Measurements from ENCODE around the gene WDFY3. TPM values are rescaled to one million over a fixed set of nuclear protein-coding genes. Genes with fewer than 3 reads are reported as not detected.

WDFY3 gene
- not detected in 2 replicates for total RNA-seq (2014; rRNA removed; shearing (Covaris generic); ENCODE audit: low replicate concordance)

GRCh38 chr4:84966382-84967242 lies at the start of gene WDFY3:
Gene WDFY3, minus strand, starts transcription at chr4:84966690. Its CDS starts 106,099 bp downstream, at chr4:84860591.
- DNase-seq: no peak
- Histone ChIP-seq H3K27me3 (ENCODE audit: low read length) (no peaks in the 10 kb centered on the region), H3K27ac (ENCODE audit: low read length) (no peak within 1 kb of the TSS), H2AFZ (ENCODE audit: low read length) (no peak within 1 kb of the TSS), H3K36me3 (ENCODE audit: insufficient read depth, low read length) (no peaks in the 10 kb centered on the region), H3K9ac (ENCODE audit: low read length) (no peak within 1 kb of the TSS), H4K20me1 (ENCODE audit: insufficient read depth, low read depth, low read length) (no peaks in the 10 kb centered on the region), H3K4me2 (ENCODE audit: low read depth, low read length, poor library complexity, severe bottlenecking) (no peak within 1 kb of the TSS), H3K4me3 (ENCODE audit: low read length) (no peak within 1 kb of the TSS), H3K79me2 (ENCODE audit: low read length) (no peaks in the 10 kb centered on the region), H3K9me2 (replicated peaks; ENCODE audit: insufficient read depth, low read length) (no peaks in the 10 kb centered on the region), H3K4me1 (ENCODE audit: low read length) (no peaks in the 10 kb centered on the region), H3K9me3 (ENCODE audit: low read length) (no peaks in the 10 kb centered on the region)

GRCh38 chr4:85005865-85006377 lies 39.4 kb upstream of the WDFY3 start:
- no peaks in the 10 kb centered on the region for H3K9me2 ChIP-seq (replicated peaks; ENCODE audit: insufficient read depth, low read length)
- H2AFZ ChIP-seq (ENCODE audit: low read length): no peak overlapping the region
- H4K20me1 ChIP-seq (ENCODE audit: insufficient read depth, low read depth, low read length): no peaks in the 10 kb centered on the region
- H3K9me3 ChIP-seq (ENCODE audit: low read length): no peaks in the 10 kb centered on the region
- H3K27me3 ChIP-seq (ENCODE audit: low read length): no peaks in the 10 kb centered on the region
- H3K27ac ChIP-seq (ENCODE audit: low read length): no peak overlapping the region
- no peak for DNase-seq
- no peaks in the 10 kb centered on the region for H3K79me2 ChIP-seq (ENCODE audit: low read length)
- H3K36me3 ChIP-seq (ENCODE audit: insufficient read depth, low read length): no peaks in the 10 kb centered on the region
- no peak overlapping the region for H3K4me3 ChIP-seq (ENCODE audit: low read length)
- H3K4me2 ChIP-seq (ENCODE audit: low read depth, low read length, poor library complexity, severe bottlenecking): no peak overlapping the region
- H3K4me1 ChIP-seq (ENCODE audit: low read length): no peaks in the 10 kb centered on the region
- H3K9ac ChIP-seq (ENCODE audit: low read length): no peak overlapping the region

GRCh38 chr4:85000343-85000742 lies 33.9 kb upstream of the WDFY3 start:
- Histone ChIP-seq H3K9me2 (replicated peaks; ENCODE audit: insufficient read depth, low read length) (no peaks in the 10 kb centered on the region), H4K20me1 (ENCODE audit: insufficient read depth, low read depth, low read length) (no peaks in the 10 kb centered on the region), H3K36me3 (ENCODE audit: insufficient read depth, low read length) (no peaks in the 10 kb centered on the region), H3K27me3 (ENCODE audit: low read length) (no peaks in the 10 kb centered on the region), H3K4me1 (ENCODE audit: low read length) (no peaks in the 10 kb centered on the region), H3K4me3 (ENCODE audit: low read length) (no peak overlapping the region), H3K79me2 (ENCODE audit: low read length) (no peaks in the 10 kb centered on the region), H3K9ac (ENCODE audit: low read length) (no peak overlapping the region), H3K4me2 (ENCODE audit: low read depth, low read length, poor library complexity, severe bottlenecking) (no peak overlapping the region), H3K27ac (ENCODE audit: low read length) (no peak overlapping the region), H3K9me3 (ENCODE audit: low read length) (no peaks in the 10 kb centered on the region), H2AFZ (ENCODE audit: low read length) (no peak overlapping the region)
- DNase-seq: no peak

GRCh38 chr4:84995386-84995785 lies 28.9 kb upstream of the WDFY3 start:
- Histone ChIP-seq H3K36me3 (ENCODE audit: insufficient read depth, low read length) (no peaks in the 10 kb centered on the region), H3K4me1 (ENCODE audit: low read length) (no peaks in the 10 kb centered on the region), H4K20me1 (ENCODE audit: insufficient read depth, low read depth, low read length) (no peaks in the 10 kb centered on the region), H2AFZ (ENCODE audit: low read length) (no peak overlapping the region), H3K27ac (ENCODE audit: low read length) (no peak overlapping the region), H3K4me2 (ENCODE audit: low read depth, low read length, poor library complexity, severe bottlenecking) (no peak overlapping the region), H3K79me2 (ENCODE audit: low read length) (no peaks in the 10 kb centered on the region), H3K27me3 (ENCODE audit: low read length) (no peaks in the 10 kb centered on the region), H3K9me3 (ENCODE audit: low read length) (no peaks in the 10 kb centered on the region), H3K9ac (ENCODE audit: low read length) (no peak overlapping the region), H3K9me2 (replicated peaks; ENCODE audit: insufficient read depth, low read length) (no peaks in the 10 kb centered on the region), H3K4me3 (ENCODE audit: low read length) (no peak overlapping the region)
- no peak for DNase-seq

GRCh38 chr4:84994280-84994679 lies 27.8 kb upstream of the WDFY3 start:
- Histone ChIP-seq H3K36me3 (ENCODE audit: insufficient read depth, low read length) (no peaks in the 10 kb centered on the region), H3K27me3 (ENCODE audit: low read length) (no peaks in the 10 kb centered on the region), H4K20me1 (ENCODE audit: insufficient read depth, low read depth, low read length) (no peaks in the 10 kb centered on the region), H3K27ac (ENCODE audit: low read length) (no peak overlapping the region), H3K9ac (ENCODE audit: low read length) (no peak overlapping the region), H3K4me1 (ENCODE audit: low read length) (no peaks in the 10 kb centered on the region), H3K9me2 (replicated peaks; ENCODE audit: insufficient read depth, low read length) (no peaks in the 10 kb centered on the region), H3K4me2 (ENCODE audit: low read depth, low read length, poor library complexity, severe bottlenecking) (no peak overlapping the region), H2AFZ (ENCODE audit: low read length) (no peak overlapping the region), H3K9me3 (ENCODE audit: low read length) (no peaks in the 10 kb centered on the region), H3K79me2 (ENCODE audit: low read length) (no peaks in the 10 kb centered on the region), H3K4me3 (ENCODE audit: low read length) (no peak overlapping the region)
- no peak for DNase-seq

GRCh38 chr4:84985952-84986351 lies 19.5 kb upstream of the WDFY3 start:
- Histone ChIP-seq H3K4me1 (ENCODE audit: low read length) (no peaks in the 10 kb centered on the region), H3K4me2 (ENCODE audit: low read depth, low read length, poor library complexity, severe bottlenecking) (no peak overlapping the region), H4K20me1 (ENCODE audit: insufficient read depth, low read depth, low read length) (no peaks in the 10 kb centered on the region), H3K9me2 (replicated peaks; ENCODE audit: insufficient read depth, low read length) (no peaks in the 10 kb centered on the region), H3K9ac (ENCODE audit: low read length) (no peak overlapping the region), H3K27me3 (ENCODE audit: low read length) (no peaks in the 10 kb centered on the region), H3K27ac (ENCODE audit: low read length) (no peak overlapping the region), H3K79me2 (ENCODE audit: low read length) (no peaks in the 10 kb centered on the region), H2AFZ (ENCODE audit: low read length) (no peak overlapping the region), H3K36me3 (ENCODE audit: insufficient read depth, low read length) (no peaks in the 10 kb centered on the region), H3K4me3 (ENCODE audit: low read length) (no peak overlapping the region), H3K9me3 (ENCODE audit: low read length) (no peaks in the 10 kb centered on the region)
- no peak for DNase-seq

- H4K20me1 ChIP-seq (ENCODE audit: insufficient read depth, low read depth, low read length): no peaks in the 10 kb centered on the region
- no peak overlapping the region for H2AFZ ChIP-seq (ENCODE audit: low read length)
- H3K27ac ChIP-seq (ENCODE audit: low read length): no peak overlapping the region
- H3K9me3 ChIP-seq (ENCODE audit: low read length): no peaks in the 10 kb centered on the region
- no peak overlapping the region for H3K4me3 ChIP-seq (ENCODE audit: low read length)
- H3K79me2 ChIP-seq (ENCODE audit: low read length): no peaks in the 10 kb centered on the region
- H3K9me2 ChIP-seq (replicated peaks; ENCODE audit: insufficient read depth, low read length): no peaks in the 10 kb centered on the region
- DNase-seq: no peak
- H3K36me3 ChIP-seq (ENCODE audit: insufficient read depth, low read length): no peaks in the 10 kb centered on the region
- no peaks in the 10 kb centered on the region for H3K27me3 ChIP-seq (ENCODE audit: low read length)
- H3K4me2 ChIP-seq (ENCODE audit: low read depth, low read length, poor library complexity, severe bottlenecking): no peak overlapping the region
- no peak overlapping the region for H3K9ac ChIP-seq (ENCODE audit: low read length)
- no peaks in the 10 kb centered on the region for H3K4me1 ChIP-seq (ENCODE audit: low read length)
Measured at GRCh38 chr4:84977396-84977795, 10.9 kb upstream of the WDFY3 start.

GRCh38 chr4:84973856-84974255 lies 7.4 kb upstream of the WDFY3 start:
- Histone ChIP-seq H4K20me1 (ENCODE audit: insufficient read depth, low read depth, low read length) (no peaks in the 10 kb centered on the region), H3K36me3 (ENCODE audit: insufficient read depth, low read length) (no peaks in the 10 kb centered on the region), H3K4me1 (ENCODE audit: low read length) (no peaks in the 10 kb centered on the region), H3K9me3 (ENCODE audit: low read length) (no peaks in the 10 kb centered on the region), H3K27me3 (ENCODE audit: low read length) (no peaks in the 10 kb centered on the region), H3K27ac (ENCODE audit: low read length) (no peak overlapping the region), H3K4me3 (ENCODE audit: low read length) (no peak overlapping the region), H2AFZ (ENCODE audit: low read length) (no peak overlapping the region), H3K79me2 (ENCODE audit: low read length) (no peaks in the 10 kb centered on the region), H3K9ac (ENCODE audit: low read length) (no peak overlapping the region), H3K4me2 (ENCODE audit: low read depth, low read length, poor library complexity, severe bottlenecking) (no peak overlapping the region), H3K9me2 (replicated peaks; ENCODE audit: insufficient read depth, low read length) (no peaks in the 10 kb centered on the region)
- DNase-seq: no peak

All from Karpas-422 (cell line).